DOHH2 (cell line): Measurements from ENCODE around the gene KRT76.

Source experiments
- CTCF ChIP-seq: fragments of 200-600 bp; sonication (generic); IDR thresholded peaks from one replicate; pipeline ENCODE4 v1.5.1; 2014; ENCODE audit warnings: antibody characterized with exemption, mild to moderate bottlenecking, low read depth, low read length; ENCODE audit not compliant: poor library complexity, severe bottlenecking
- EZH2phosphoT487 ChIP-seq: fragments of 200-600 bp; sonication (generic); IDR thresholded peaks from 2 replicates; pipeline ENCODE4 v1.6.1; 2017; ENCODE audit warnings: borderline replicate concordance, mild to moderate bottlenecking, antibody characterized with exemption, low read length, moderate library complexity, mixed read lengths

GRCh38 chr12:52766351-52767019 lies 10.7 kb downstream of the KRT76 start:
- TF ChIP-seq CTCF: no peak
- no peak for TF ChIP-seq EZH2phosphoT487
